ENCODE measurements around the gene ETV5. TPM values are rescaled to one million over a fixed set of nuclear protein-coding genes. Genes with fewer than 3 reads are reported as not detected.

The ETV5 gene
- total and polyA plus RNA-seq, 9 of the 15 experiments (the other 6 are each of a cell fraction or from before 2014, with no cell fraction given), result 9.2 to 25.9 (median 15.9) TPM

- H3K79me2 ChIP-seq (ENCODE audit: control insufficient read depth, insufficient read depth, low read length), result no peaks in the 10 kb centered on the region
- no peaks in the 10 kb centered on the region for H3K4me1 ChIP-seq (replicated peaks in 1 of 2; ENCODE audit: control insufficient read depth in 2 of 2, insufficient read depth in 2 of 2, low read length in 2 of 2)
- in situ Hi-C loops (cut with MboI), result no loop called here
- no peak overlapping the region for H3K4me3 ChIP-seq
- FAIRE-seq (no peak), DNase-seq (ENCODE audit: extremely low read depth in 1 of 4, low spot score in 3 of 4) (no peak), ATAC-seq (no peak)
- peaks cover 41 to 51% of the 10 kb centered on the region in 2 experiments for H3K27me3 ChIP-seq (ENCODE audit: control insufficient read depth in 2 of 2, insufficient read depth in 2 of 2, low read length in 2 of 2)
- intact Hi-C loops (cut with micrococcal nuclease), result no loop called here
- no peak overlapping the region for H3K4me2 ChIP-seq (ENCODE audit: insufficient read depth, low read length)
- H3K9me1 ChIP-seq (ENCODE audit: control insufficient read depth, insufficient read depth, low read length), result no peaks in the 10 kb centered on the region
- H2AFZ ChIP-seq (ENCODE audit: low read depth, low read length), result no peak overlapping the region
- H3K9me3 ChIP-seq (replicated peaks; ENCODE audit: control insufficient read depth, insufficient read depth, low read depth, low read length), result no peaks in the 10 kb centered on the region
- ChIA-PET CTCF (ENCODE audit: low intra/inter-chr PET ratio) (no interaction called here), POLR2A (interaction anchor here (1.1 kb wide), 1 partner anchor 11 kb away, joined by 3 read pairs; no protein-coding TSS in a partner anchor)
- no peak for TF ChIP-seq PHF21A (IDR thresholded peaks at IDR 0.05; ENCODE audit: borderline replicate concordance, low read depth)
- TF ChIP-seq SIRT6 (IDR thresholded peaks at IDR 0.05; ENCODE audit: low read depth, low read length), result no peak
- TF ChIP-seq, protein P1, sequence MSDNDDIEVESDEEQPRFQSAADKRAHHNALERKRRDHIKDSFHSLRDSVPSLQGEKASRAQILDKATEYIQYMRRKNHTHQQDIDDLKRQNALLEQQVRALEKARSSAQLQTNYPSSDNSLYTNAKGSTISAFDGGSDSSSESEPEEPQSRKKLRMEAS (CRISPR knock-in tag; IDR thresholded peaks at IDR 0.05), result no peak
- TF ChIP-seq NFYB (IDR thresholded peaks at IDR 0.05; ENCODE audit: extremely low read depth, insufficient read length), result no peak
- no peak for TF ChIP-seq BRF1 (IDR thresholded peaks at IDR 0.05; ENCODE audit: borderline replicate concordance, extremely low read depth, insufficient read length)
- TF ChIP-seq GTF2F1 (IDR thresholded peaks at IDR 0.05; ENCODE audit: low read depth, low read length), result no peak
- H3K9ac ChIP-seq (ENCODE audit: insufficient read depth in 1 of 2, low read depth in 2 of 2, low read length in 2 of 2), result no peak overlapping the region
- BruUV-seq (replicated peaks), result no TSS peak
- H4K20me1 ChIP-seq (replicated peaks; ENCODE audit: control insufficient read depth, insufficient read depth, low read length), result 0 out of 2 replicates have a peak, but pooled peaks cover 2% of the 10 kb centered on the region
- no peak overlapping the region for H3K27ac ChIP-seq (ENCODE audit: extremely low read depth, low read depth, low read length)
- WGBS (ENCODE audit: insufficient coverage, low coverage, missing lambda C conversion rate), result 2% methylated on average over 15 of the region's 15 CpGs
- H3K36me3 ChIP-seq (ENCODE audit: control insufficient read depth, insufficient read depth, low read length), result no peaks in the 10 kb centered on the region
Observed at GRCh38 chr3:186149319-186149960, 40.6 kb upstream of the ETV5 start.

All from K562 (cell line).